ENCODE measurements around the gene GRID2. TPM values are rescaled to one million over a fixed set of nuclear protein-coding genes. Genes with fewer than 3 reads are reported as not detected.

The GRID2 gene
- total RNA-seq, 3 donors from 2014 or later, result under 0.01 TPM

- no peak for DNase-seq (ENCODE audit: low spot score in 2 of 2)
- Histone ChIP-seq H3K4me1 (no peaks in the 10 kb centered on the region), H3K27ac (no peak overlapping the region), H3K27me3 (no peaks in the 10 kb centered on the region), H3K9me3 (no peaks in the 10 kb centered on the region), H3K36me3 (no peaks in the 10 kb centered on the region), H3K4me3 (no peak overlapping the region)
- intact Hi-C loops (cut with DNase I; ENCODE audit: low total_unique reads), result no loop called here
- TF ChIP-seq POLR2AphosphoS5 (IDR thresholded peaks at IDR 0.05) (no peak), CTCF (IDR thresholded peaks at IDR 0.05) (no peak), POLR2A (IDR thresholded peaks at IDR 0.05) (no peak)
These were observed 522.0 kb downstream of the GRID2 start for GRCh38 chr4:92825791-92826190.

- TF ChIP-seq POLR2AphosphoS5 (IDR thresholded peaks at IDR 0.05), result no peak
- TF ChIP-seq CTCF (IDR thresholded peaks at IDR 0.05), result no peak
- no peak for TF ChIP-seq POLR2A (IDR thresholded peaks at IDR 0.05)
- DNase-seq (ENCODE audit: low spot score in 2 of 2), result no peak
- no peaks in the 10 kb centered on the region for H3K36me3 ChIP-seq
- no peaks in the 10 kb centered on the region for H3K9me3 ChIP-seq
- H3K4me3 ChIP-seq, result no peak overlapping the region
- intact Hi-C loops (cut with DNase I; ENCODE audit: low total_unique reads), result no loop called here
- no peaks in the 10 kb centered on the region for H3K4me1 ChIP-seq
- H3K27ac ChIP-seq, result no peak overlapping the region
- H3K27me3 ChIP-seq, result no peaks in the 10 kb centered on the region
These were observed 527.0 kb downstream of the GRID2 start for GRCh38 chr4:92830771-92831170.

- intact Hi-C loops (cut with DNase I; ENCODE audit: low total_unique reads), result no loop called here
- TF ChIP-seq CTCF (IDR thresholded peaks at IDR 0.05), result no peak
- TF ChIP-seq POLR2A (IDR thresholded peaks at IDR 0.05), result no peak
- TF ChIP-seq POLR2AphosphoS5 (IDR thresholded peaks at IDR 0.05), result no peak
- Histone ChIP-seq H3K27ac (no peak overlapping the region), H3K36me3 (no peaks in the 10 kb centered on the region), H3K4me3 (no peak overlapping the region), H3K9me3 (no peaks in the 10 kb centered on the region), H3K4me1 (no peaks in the 10 kb centered on the region), H3K27me3 (no peaks in the 10 kb centered on the region)
- DNase-seq (ENCODE audit: low spot score in 2 of 2), result no peak
These were observed 537.1 kb downstream of the GRID2 start for GRCh38 chr4:92840880-92841279.

- Histone ChIP-seq H3K27me3 (no peaks in the 10 kb centered on the region), H3K4me3 (no peak overlapping the region), H3K36me3 (no peaks in the 10 kb centered on the region), H3K9me3 (no peaks in the 10 kb centered on the region), H3K4me1 (no peaks in the 10 kb centered on the region), H3K27ac (no peak overlapping the region)
- intact Hi-C loops (cut with DNase I; ENCODE audit: low total_unique reads), result no loop called here
- no peak for DNase-seq (ENCODE audit: low spot score in 2 of 2)
- no peak for TF ChIP-seq POLR2A (IDR thresholded peaks at IDR 0.05)
- no peak for TF ChIP-seq CTCF (IDR thresholded peaks at IDR 0.05)
- TF ChIP-seq POLR2AphosphoS5 (IDR thresholded peaks at IDR 0.05), result no peak
These were observed 540.0 kb downstream of the GRID2 start for GRCh38 chr4:92843784-92844183.

- TF ChIP-seq CTCF (IDR thresholded peaks at IDR 0.05) (no peak), POLR2AphosphoS5 (IDR thresholded peaks at IDR 0.05) (no peak), POLR2A (IDR thresholded peaks at IDR 0.05) (no peak)
- no peak overlapping the region for H3K27ac ChIP-seq
These were observed 543.3 kb downstream of the GRID2 start for GRCh38 chr4:92847026-92847425.

More at GRCh38 chr4:92847026-92847425, 543.3 kb downstream of the GRID2 start:
- Histone ChIP-seq H3K9me3 (no peaks in the 10 kb centered on the region), H3K4me3 (no peak overlapping the region), H3K36me3 (no peaks in the 10 kb centered on the region), H3K27me3 (no peaks in the 10 kb centered on the region), H3K4me1 (no peaks in the 10 kb centered on the region)
- DNase-seq (ENCODE audit: low spot score in 2 of 2), result no peak
- intact Hi-C loops (cut with DNase I; ENCODE audit: low total_unique reads), result no loop called here

Data from breast epithelium (tissue), 4 donors.